Heart left ventricle (tissue), 16 donors: ENCODE measurements around the gene PARN. TPM values are rescaled to one million over a fixed set of nuclear protein-coding genes. Genes with fewer than 3 reads are reported as not detected.

ENCODE experiments used
- ATAC-seq, 4 donors: fragments of 200-7000 bp; cut with Tn5 transposase; one replicate each; pipeline ENCODE4 v1.9.1; 2020 to 2022; ENCODE audit warnings: moderate library complexity in 4 of 4, mild to moderate bottlenecking in 3 of 4, moderate number of reproducible peaks in 1 of 4
- DNase-seq, 5 donors: peaks; one replicate each; pipeline ENCODE4 v3.0.0-alpha.2; 2020
- H3K27ac ChIP-seq, 12 donors: fragments of 200-600 bp; sonication (generic) in 4 of 12; one replicate each; pipeline versions ENCODE4 v1.5.0 to v1.8.0; 2016 to 2022; ENCODE audit warnings: mild to moderate bottlenecking in 2 of 12
- H3K27me3 ChIP-seq, 9 donors: fragments of 200-600 bp; sonication (generic) in 2 of 9; one replicate each; pipeline versions ENCODE4 v1.5.1 to v1.8.0; 2016 to 2022; ENCODE audit warnings: mild to moderate bottlenecking in 3 of 9
- H3K36me3 ChIP-seq, 9 donors: fragments of 200-600 bp; sonication (generic) in 2 of 9; one replicate each; pipeline versions ENCODE4 v1.5.0 to v1.8.0; 2018 to 2022; ENCODE audit warnings: mild to moderate bottlenecking in 2 of 9
- H3K4me1 ChIP-seq, 12 donors: fragments of 200-600 bp; sonication (generic) in 4 of 12; one replicate each; pipeline versions ENCODE4 v1.5.0 to v1.8.0; 2016 to 2022; ENCODE audit warnings: mild to moderate bottlenecking in 3 of 12
- H3K4me3 ChIP-seq, 12 donors: fragments of 200-600 bp; sonication (generic) in 4 of 12; one replicate each; pipeline versions ENCODE4 v1.5.0 to v1.8.0; 2017 to 2022; ENCODE audit warnings: mild to moderate bottlenecking in 9 of 12, moderate library complexity in 4 of 12
- H3K9me3 ChIP-seq, 12 donors: fragments of 200-600 bp; sonication (generic) in 4 of 12; one replicate each; pipeline versions ENCODE4 v1.5.0 to v1.8.0; 2016 to 2022; ENCODE audit warnings: mild to moderate bottlenecking in 1 of 12
- POLR2A ChIP-seq, 2 donors: fragments of 450-650 bp; IDR thresholded peaks; one replicate each; pipeline ENCODE4 v1.6.1; 2017; ENCODE audit warnings: antibody characterized with exemption in 2 of 2, mild to moderate bottlenecking in 2 of 2, moderate library complexity in 2 of 2
- WGBS, 4 donors: extraction: QIAGEN DNeasy Blood & Tissue Kit in 2 of 4; methylation state at CpG; one replicate each; pipeline versions ENCODE4 v1.1.5 to v1.1.7; 2013 to 2018; 5-methylcytosine and 5-hydroxymethylcytosine counted together
- intact Hi-C, 10 donors: fragments of 100-400 bp; cut with DNase I; formaldehyde crosslinking; loops; one replicate each; pipeline versions ENCODE4 v1.11.1 to v1.14.2; 2022
- polyA plus RNA-seq, 2 donors: library from polyadenylated mRNA; stranded (reverse); fragments of 200-250 nt; gene quantifications; one replicate each; pipeline ENCODE4 v1.2.3, GENCODE V29; 2013
- total RNA-seq, 9 donors: library from RNA; depleted of rRNA in 2 of 9; stranded (reverse); fragments of >200 nt in 2 of 9; fragmentation: NEBNext Ultra II Directional in 3 of 9; extraction: Animal tissue kit (Norgen Biotek cat#: 25700) in 3 of 9; gene quantifications; one replicate each; pipeline versions ENCODE4 v1.1.0 to v1.2.4, GENCODE V29; 2016 to 2023
- TF ChIP-seq, protein P1 (sequence below), 12 donors: fragments of 200-600 bp; sonication (generic) in 4 of 12; IDR thresholded peaks; one replicate each; pipeline versions ENCODE4 v1.5.0 to v1.8.0; 2018 to 2022; ENCODE audit warnings: antibody characterized with exemption in 12 of 12, mild to moderate bottlenecking in 5 of 12
- donor health status: ischemic (EF 13 %, LVEDD 7.1; RV severe dilation, severe dysfunction).
- donor health status: healthy with polysubstance abuse.
- donor health status: DM: no; HTN: yes; CAD: no.
- donor health status: DM: no; HTN: no; CAD: no.
- donor health status: ischemic (EF 25% LVEDD 6.9; RV normal size, moderate dysfunction).
- donor health status: ischemic (EF 25% LVEDD 5.7; RV mildly dilated, moderate dysfunction).
- donor health status: healthy.
- donor health status: DM: yes; HTN: yes; CAD: no.
- donor health status: ischemic (EF 35%, LVEDD 5.7; RV mildly dilated, moderate dysfunction).
- donor health status: nonischemic (EF 11% LVEDD 7.7; RV severe dilation, severe dysfunction).
- donor health status: DM: yes; HTN: yes; CAD: no.
- donor health status: PGD.
- donor health status: ischemic (EF 29% LVEDD 5.4; RV normal size, mild dysfunction).
- donor health status: nonischemic (EF 23%, LVEDD 6.1; RV moderate dilation, normal function).

The PARN gene
- total and polyA plus RNA-seq, 11 donors = 7.7 to 25.9 (median 19.8) TPM

DNA sequence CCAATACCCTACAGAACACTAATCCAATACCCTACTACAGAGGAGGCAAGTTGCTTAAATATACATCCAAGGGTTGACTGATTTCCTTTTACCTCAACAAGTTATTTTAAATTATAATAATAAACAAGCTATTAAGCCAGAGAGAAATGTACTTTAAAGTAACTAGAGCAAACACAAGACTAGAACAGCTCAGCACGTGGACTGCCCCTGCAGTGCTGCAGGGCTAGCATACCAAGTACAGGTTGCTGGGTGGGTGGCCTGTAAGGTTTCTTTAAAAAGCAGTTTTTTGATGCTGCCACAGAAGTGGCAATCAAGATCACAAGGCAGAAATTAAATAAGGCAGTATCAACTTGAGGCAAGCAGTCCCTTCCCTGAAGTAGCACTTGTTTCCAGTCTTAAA is 63.5 kb downstream of the PARN start:
- DNase-seq (no peak), ATAC-seq (no peak)
- H3K4me1 ChIP-seq = peaks cover 0 to 21% (median 7%) of the 10 kb centered on the region in 12 donors
- intact Hi-C loops = loop anchor here in 1 of 10 donors (10.0 kb wide), 1 partner anchor 58 kb away; no protein-coding TSS in a partner anchor
- H3K9me3 ChIP-seq = no peaks in the 10 kb centered on the region
- H3K27me3 ChIP-seq = no peaks in the 10 kb centered on the region
- TF ChIP-seq, protein P1, sequence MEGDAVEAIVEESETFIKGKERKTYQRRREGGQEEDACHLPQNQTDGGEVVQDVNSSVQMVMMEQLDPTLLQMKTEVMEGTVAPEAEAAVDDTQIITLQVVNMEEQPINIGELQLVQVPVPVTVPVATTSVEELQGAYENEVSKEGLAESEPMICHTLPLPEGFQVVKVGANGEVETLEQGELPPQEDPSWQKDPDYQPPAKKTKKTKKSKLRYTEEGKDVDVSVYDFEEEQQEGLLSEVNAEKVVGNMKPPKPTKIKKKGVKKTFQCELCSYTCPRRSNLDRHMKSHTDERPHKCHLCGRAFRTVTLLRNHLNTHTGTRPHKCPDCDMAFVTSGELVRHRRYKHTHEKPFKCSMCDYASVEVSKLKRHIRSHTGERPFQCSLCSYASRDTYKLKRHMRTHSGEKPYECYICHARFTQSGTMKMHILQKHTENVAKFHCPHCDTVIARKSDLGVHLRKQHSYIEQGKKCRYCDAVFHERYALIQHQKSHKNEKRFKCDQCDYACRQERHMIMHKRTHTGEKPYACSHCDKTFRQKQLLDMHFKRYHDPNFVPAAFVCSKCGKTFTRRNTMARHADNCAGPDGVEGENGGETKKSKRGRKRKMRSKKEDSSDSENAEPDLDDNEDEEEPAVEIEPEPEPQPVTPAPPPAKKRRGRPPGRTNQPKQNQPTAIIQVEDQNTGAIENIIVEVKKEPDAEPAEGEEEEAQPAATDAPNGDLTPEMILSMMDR (IDR thresholded peaks at IDR 0.05) = no peak
- no peak for TF ChIP-seq POLR2A (IDR thresholded peaks at IDR 0.05)
- peaks cover 0 to 9% (median 0%) of the 10 kb centered on the region in 9 donors for H3K36me3 ChIP-seq
- whole genome bisulfite sequencing, 4 donors = 94 to 100% (median 96%) methylated on average over 1 of the region's 1 CpG
- H3K27ac ChIP-seq = peak overlapping the region in 1 of 12 donors; percentile 22
- no peak overlapping the region for H3K4me3 ChIP-seq

DNA sequence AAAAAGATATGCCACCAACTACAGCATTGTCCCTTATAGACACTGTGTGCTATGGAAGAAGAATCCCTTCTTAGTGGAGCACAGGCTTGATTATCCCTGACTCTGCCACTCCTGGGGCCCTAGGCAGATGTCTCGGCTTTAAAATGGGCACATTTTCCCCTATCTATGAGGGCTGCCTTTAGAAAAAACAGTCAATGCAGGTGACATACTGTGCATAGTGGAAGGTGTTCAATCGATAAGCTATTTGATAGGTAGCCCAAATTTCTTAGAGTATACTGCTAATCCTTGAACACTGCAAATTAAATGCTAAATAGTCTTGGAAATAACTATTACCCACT is 64.4 kb downstream of the PARN start:
- H3K9me3 ChIP-seq = no peaks in the 10 kb centered on the region
- DNase-seq (no peak), ATAC-seq (no peak)
- no peak for TF ChIP-seq POLR2A (IDR thresholded peaks at IDR 0.05)
- TF ChIP-seq, protein P1 (IDR thresholded peaks at IDR 0.05) = no peak
- no peak overlapping the region for H3K27ac ChIP-seq
- no peak overlapping the region for H3K4me3 ChIP-seq
- 88 to 98% (median 93%) methylated on average over 2 of the region's 2 CpGs for WGBS, 4 donors
- peaks cover 0 to 11% (median 0%) of the 10 kb centered on the region in 9 donors for H3K36me3 ChIP-seq
- intact Hi-C loops = loop anchor here in 1 of 10 donors (10.0 kb wide), 1 partner anchor 59 kb away; no protein-coding TSS in a partner anchor
- peaks cover 0 to 23% (median 8%) of the 10 kb centered on the region in 12 donors for H3K4me1 ChIP-seq
- no peaks in the 10 kb centered on the region for H3K27me3 ChIP-seq

DNA sequence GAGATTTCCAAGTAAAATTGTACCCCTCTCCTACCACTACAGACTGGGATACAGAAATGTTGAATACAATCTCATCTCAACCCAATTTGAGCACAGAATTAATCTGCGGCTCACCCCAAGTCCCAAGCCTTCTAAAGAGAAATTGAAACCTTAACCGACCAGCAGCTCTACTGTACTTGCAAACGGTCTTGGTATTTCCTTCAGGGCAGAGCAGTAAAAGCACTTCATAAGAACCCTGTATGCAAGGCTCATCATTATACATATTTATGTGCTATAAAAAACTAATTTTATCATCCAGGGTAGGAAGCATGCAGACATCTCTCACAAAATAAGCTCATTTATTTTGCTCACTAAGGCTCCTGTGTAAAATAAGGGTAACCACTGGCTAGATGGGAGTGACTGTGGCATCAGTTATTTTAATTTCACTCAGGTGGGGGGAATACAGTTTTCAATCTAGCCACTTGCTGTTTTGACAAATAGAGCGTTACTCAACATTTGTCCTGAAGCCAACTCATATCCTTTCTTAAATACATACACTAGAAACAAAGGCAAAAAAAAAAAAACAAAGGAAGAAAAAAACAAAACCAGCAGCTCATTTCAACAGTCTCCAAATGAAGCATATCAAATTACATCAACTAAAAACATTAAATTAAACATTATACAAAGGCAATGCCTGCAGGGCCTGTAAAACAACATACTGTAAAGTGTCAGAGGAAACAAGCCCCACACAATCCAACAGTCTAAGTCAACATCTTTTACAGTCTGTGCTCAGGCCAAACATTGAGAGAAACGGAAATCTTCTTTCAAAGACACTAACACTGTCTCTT is 65.0 kb downstream of the PARN start:
- TF ChIP-seq, protein P1 (IDR thresholded peaks at IDR 0.05) = no peak
- TF ChIP-seq POLR2A (IDR thresholded peaks at IDR 0.05) = no peak
- peaks cover 0 to 27% (median 12%) of the 10 kb centered on the region in 12 donors for H3K4me1 ChIP-seq
- intact Hi-C loops = loop anchor here in 1 of 10 donors (10.0 kb wide), 1 partner anchor 60 kb away; no protein-coding TSS in a partner anchor
- no peak overlapping the region for H3K4me3 ChIP-seq
- H3K27me3 ChIP-seq = no peaks in the 10 kb centered on the region
- H3K36me3 ChIP-seq = peaks cover 0 to 11% (median 0%) of the 10 kb centered on the region in 9 donors
- 60 to 76% (median 65%) methylated on average over 5 of the region's 5 CpGs for WGBS, 4 donors
- ATAC-seq (no peak), DNase-seq (no peak)
- no peaks in the 10 kb centered on the region for H3K9me3 ChIP-seq
- peak overlapping the region in 1 of 12 donors; percentile 29 for H3K27ac ChIP-seq

- intact Hi-C loops = loop anchor here in 1 of 10 donors (10.0 kb wide), 1 partner anchor 60 kb away; no protein-coding TSS in a partner anchor
- Histone ChIP-seq H3K4me3 (no peak overlapping the region), H3K9me3 (no peaks in the 10 kb centered on the region), H3K27ac (peak overlapping the region in 1 of 12 donors; percentile 29), H3K4me1 (peaks cover 0 to 33% (median 14%) of the 10 kb centered on the region in 12 donors), H3K27me3 (no peaks in the 10 kb centered on the region), H3K36me3 (peaks cover 0 to 10% (median 0%) of the 10 kb centered on the region in 9 donors)
- DNase-seq (no peak), ATAC-seq (no peak)
- 88 to 95% (median 90%) methylated on average over 9 of the region's 9 CpGs for WGBS, 4 donors
- no peak for TF ChIP-seq POLR2A (IDR thresholded peaks at IDR 0.05)
- TF ChIP-seq, protein P1 (IDR thresholded peaks at IDR 0.05) = no peak
Measured at GRCh38 chr16:14564323-14564722, 65.7 kb downstream of the PARN start.
